Measurements from ENCODE around the gene OSBP.
"Not testable (repeated sequence)": the region's sequence is repeated elsewhere in the genome, so short reads cannot be mapped to it uniquely, and the experiment has no call there.

OSBP gene

DNA sequence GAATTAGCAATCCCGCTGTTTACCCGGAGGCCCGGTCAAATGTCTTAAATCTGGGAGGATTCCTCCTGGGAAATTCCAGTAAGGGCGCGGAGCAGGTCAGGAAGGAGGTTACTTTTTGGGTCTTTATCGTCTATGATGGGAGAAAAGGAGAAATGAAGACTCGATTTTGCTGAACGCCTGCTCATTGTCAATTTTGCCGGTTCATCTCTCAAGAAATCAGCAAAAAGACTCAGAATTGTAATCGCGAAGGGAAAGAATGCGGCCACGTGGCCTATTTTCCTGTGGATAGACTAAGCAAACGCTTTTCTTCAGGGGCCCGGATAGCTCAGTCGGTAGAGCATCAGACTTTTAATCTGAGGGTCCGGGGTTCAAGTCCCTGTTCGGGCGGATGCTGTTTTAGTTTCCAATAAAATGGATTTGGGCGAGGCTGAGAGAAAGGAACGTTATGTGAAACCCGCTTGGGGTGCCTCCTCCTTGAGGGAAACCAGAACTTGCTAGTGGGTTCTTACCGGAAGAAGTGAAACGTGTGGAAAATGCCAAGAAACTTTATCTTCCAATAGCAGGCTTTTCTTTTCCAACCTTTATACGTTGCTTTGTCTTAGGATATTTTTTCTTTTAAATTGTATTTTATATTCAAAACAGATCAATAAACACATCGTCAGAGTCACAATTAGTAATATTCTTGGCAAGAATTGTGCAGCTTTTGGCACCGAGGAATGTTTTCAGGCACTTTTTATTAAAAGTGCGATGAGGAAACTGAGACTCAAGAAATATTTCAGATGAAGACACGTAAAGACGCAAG is 59.3 kb downstream of the OSBP start:
- DNase-seq (ENCODE audit: low read depth in 2 of 3, low spot score in 2 of 3) = peak; percentile 63 to 88 (median 78)

DNA sequence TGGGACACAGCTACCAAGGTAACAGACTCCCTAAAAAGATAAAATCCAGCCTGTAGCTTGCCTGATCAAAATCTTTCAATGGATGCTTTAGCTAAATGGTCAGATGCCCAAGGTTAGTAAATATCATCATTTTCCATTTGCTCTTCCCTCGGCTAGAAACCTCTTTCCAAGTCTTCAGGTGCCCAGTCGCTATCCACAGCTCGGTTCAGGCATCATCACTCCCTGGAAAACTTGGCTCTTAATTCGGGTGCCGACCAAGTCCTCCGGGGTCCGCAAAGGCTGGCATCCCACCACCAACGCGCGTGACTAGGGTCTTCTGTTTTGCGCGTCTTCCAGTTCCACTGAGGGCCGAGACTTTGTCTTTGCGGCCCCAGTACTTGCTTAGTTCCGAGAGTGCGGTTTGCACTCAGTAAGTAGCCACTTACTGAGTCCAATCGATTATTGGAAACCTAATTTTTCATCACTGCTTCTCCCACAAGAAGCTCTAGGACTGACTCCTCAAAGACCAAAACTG is 59.9 kb downstream of the OSBP start:
- no peak for DNase-seq (ENCODE audit: low read depth in 2 of 3, low spot score in 2 of 3)

DNA sequence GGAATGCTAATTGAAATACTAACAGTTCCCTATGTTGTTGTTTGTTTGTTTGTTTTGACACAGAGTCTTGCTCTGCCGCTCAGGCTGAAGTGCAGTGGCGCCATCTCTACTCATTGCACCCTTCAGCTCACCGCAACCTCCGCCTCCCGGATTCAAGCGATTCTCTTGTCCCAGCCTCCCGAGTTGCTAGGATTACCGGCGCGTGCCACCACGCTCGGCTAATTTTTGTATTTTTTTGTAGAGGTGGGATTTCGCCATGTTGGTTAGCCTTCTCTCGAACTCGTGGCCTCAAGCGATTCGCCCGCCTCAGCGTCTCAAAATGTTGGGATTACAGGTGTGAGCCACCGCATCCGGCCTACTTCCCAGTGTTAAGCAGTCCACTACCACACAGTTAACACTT is 62.3 kb downstream of the OSBP start:
- no peak for DNase-seq (ENCODE audit: low read depth in 2 of 3, low spot score in 2 of 3)

DNA sequence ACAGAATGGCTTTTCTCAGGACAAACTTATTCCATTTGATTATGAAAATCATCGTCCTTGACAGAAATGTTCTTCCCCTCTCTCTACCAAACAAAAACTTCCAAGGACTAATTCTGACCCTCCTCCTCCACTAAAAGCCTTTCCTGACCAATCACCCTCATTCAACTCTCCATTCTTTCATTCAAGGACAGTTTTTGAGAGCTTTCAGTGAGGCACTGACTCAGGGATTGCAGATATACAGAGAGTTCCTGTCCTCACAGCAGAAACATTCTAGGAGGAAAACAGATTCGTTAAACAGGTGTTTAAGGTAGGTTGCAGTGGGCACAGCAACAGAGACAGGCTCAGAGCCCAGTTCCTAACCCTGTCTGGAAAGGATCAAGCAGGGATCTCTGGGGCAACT is 62.7 kb downstream of the OSBP start:
- DNase-seq (ENCODE audit: low read depth in 2 of 3, low spot score in 2 of 3) = no peak

DNA sequence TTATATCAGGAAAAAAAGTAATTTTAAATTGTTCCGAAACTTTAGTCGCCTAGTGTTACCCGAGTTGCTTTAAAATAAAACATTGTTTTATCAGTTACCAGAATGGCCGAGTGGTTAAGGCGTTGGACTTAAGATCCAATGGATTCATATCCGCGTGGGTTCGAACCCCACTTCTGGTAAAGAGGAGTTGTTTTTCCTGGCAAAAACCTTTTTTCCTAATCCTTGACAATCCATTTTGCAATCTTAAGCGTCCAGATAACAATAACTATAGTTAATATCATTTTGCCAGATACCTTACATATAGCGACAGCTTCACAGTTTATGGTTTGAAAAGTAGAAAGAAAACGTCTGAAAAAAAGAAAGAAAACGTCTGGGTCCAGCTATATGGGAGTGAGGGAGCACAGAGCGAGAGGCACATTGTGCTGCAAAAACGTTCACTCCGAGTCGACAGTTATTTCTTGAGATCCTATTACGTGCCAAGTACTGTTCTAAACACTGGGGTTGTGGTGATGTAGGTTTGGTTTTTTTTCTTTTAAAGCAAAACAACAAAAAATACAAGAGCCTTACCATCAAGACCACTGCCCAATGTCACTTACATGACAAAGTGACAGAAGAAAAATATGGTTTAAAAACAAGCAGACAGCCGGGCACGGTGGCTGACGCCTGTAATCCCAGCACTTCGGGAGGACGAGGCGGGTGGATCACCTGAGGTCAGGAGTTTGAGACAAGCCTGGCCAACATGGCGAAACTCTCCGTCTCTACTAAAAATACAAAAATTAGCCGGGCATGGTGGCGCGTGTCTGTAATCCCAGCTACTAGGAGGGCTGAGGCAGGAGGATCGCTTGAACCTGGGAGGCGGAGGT is 63.7 kb downstream of the OSBP start:
- no peak for DNase-seq (ENCODE audit: low read depth in 2 of 3, low spot score in 2 of 3)

DNA sequence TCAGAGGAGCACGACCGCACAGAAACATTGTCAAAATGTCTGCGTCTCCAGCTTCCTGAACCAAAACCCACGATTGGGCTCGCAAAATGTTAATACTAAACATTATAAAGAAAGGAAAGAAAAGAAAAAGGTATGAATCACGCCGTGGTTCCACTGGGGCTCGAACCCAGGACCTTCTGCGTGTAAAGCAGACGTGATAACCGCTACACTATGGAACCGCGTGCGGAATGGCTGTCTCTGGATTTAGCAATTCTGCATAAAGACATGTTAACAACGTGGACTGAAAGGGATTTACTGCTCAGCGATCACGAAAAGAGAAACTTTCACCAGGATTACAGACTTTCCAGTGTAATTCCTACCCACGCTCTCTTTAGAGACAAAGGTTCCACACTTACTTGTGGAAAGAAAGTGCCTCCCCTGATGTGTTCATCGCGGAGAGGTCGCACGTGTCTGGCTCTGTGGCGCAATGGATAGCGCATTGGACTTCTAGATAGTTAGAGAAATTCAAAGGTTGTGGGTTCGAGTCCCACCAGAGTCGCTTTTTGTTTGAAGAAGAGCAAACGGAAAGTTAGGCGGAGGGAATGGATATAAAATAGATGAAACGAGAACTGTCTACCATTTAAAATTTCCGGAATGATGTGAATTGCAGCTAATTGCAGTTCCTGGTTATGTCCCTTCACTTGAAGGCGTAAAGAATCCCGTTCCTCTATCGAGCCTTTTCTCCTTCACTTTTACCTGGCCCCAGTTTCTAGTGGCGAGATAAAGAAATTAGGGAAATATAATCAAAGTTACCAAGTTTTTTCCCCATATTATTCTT is 64.5 kb downstream of the OSBP start:
- DNase-seq (ENCODE audit: low read depth in 2 of 3, low spot score in 2 of 3) = peak; percentile 56 to 92 (median 60)

DNA sequence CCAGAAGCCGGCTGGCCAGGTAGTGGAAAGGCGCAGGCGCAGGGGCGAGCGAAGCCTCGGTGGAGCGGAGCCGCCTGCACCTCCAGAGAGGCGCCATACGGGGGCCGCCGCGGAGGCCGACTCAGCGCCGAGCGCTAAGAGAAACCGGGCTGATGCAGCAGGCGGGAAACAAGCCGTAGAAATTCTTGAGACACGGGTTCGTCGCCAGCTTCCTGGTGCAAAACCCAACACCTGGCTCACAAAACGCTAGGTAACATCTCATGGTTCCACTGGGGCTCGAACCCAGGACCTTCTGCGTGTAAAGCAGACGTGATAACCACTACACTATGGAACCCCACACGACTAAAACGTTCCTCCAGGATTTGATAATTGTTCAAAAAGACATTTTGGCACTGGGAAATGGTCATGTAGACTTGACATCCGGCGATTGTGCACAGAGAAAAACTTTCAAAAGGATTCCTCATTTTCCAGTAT is 65.2 kb downstream of the OSBP start:
- peak; percentile 85 to 91 (median 87) for DNase-seq (ENCODE audit: low read depth in 2 of 3, low spot score in 2 of 3)

DNA sequence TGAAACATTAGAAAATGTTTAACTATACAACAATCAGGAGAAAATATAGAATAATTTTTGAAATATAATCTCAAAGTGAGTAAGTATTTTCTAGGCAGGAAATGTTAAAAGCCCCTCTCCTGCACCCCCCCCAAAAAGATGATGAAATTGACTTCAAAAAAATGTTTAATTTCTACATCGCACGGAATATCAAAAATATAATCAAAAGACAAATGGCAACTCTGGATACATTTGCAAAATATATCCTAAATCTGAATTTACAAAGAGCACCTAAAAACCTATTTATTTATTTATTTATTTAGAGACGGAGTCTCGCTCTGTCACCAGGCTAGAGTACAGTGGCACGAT is 67.3 kb downstream of the OSBP start:
- no peak for DNase-seq (ENCODE audit: low read depth in 2 of 3, low spot score in 2 of 3)

DNA sequence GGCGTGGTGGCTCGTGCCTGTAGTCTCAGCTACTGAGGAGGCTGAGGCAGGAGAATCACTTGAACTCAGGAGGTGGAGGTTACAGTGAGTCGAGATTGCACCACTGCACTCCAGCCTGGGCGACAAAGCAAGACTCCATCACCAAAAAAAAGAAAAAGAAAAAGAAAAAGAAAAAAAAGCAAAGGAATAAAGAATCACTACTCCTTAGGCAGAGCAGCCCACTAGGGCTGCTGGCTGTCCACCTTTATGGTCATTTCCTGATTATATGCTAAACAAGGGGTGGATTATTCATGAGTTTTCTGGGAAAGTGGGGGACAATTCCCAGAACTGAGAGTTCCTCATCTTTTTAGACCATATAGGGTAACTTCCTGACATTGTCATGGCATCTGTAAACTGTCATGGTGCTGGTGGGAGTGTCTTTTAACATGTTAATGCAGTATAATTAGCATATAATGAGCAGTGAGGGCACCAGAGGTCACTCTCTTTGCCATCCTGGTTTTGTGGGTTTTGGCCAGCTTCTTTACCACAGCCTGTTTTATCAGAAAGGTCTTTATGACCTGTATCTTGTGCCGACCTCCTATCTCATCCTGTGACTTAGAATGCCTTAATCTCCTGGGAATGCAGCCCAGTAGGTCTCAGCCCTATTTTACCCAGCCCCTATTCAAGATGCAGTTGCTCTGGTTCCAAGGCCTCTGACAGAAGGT is 67.8 kb downstream of the OSBP start:
- DNase-seq (ENCODE audit: low read depth in 2 of 3, low spot score in 2 of 3) = not testable (repeated sequence)

DNA sequence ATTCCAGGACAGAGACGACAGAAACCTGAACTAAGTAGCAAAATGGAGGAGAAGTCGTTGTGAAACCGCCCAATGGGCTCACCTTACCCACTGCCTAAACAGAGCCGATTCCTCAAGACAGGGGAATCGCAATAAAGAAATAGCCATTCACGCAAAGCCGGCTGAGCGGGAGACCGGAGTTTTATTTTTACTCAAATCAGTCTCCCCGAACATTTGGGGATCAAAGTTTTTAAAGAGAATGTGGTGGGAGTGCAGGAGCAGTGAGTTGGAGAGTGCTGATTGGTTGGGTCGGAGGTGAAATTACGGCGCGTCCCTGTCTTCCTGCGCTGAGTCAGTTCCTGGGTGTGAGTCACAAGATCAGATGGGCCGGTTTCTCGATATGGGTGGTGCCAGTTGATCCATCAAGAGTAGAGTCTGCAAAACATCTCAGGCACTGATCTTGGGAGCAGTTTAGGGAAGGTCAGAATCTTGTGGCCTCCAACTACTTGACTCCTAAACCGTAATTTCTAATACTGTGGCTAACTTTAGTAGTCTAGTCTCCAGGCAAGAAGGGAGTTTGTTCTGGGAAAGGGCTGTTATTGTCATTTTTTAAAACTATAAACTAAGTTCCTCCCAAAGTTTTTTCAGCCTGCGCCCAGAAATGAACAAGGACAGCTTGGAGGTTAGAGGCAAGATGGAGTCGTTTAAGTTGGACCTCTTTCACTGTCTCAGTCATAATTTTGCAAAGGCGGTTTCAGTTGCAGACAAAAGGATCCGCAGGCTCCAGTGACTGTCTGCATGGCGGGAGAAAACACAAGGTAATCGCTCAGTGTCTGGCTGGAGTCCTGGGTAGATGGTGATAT is 70.2 kb downstream of the OSBP start:
- DNase-seq (ENCODE audit: low read depth in 2 of 3, low spot score in 2 of 3) = no peak

DNA sequence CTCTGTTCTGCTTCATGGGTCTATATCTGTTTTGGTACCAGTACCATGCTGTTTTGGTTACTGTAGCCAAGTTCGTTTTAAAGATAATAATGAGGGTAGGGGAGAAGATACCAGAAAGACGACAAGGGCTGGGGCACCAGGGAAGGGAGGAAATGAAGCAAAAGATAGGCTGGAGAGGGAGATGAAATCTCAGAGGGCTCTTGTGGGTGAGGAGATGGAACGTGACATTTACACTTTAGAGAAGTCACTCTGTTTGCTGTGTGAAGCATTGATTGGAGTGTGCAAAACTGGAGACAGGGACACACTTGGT is 70.8 kb downstream of the OSBP start:
- no peak for DNase-seq (ENCODE audit: low read depth in 2 of 3, low spot score in 2 of 3)

DNA sequence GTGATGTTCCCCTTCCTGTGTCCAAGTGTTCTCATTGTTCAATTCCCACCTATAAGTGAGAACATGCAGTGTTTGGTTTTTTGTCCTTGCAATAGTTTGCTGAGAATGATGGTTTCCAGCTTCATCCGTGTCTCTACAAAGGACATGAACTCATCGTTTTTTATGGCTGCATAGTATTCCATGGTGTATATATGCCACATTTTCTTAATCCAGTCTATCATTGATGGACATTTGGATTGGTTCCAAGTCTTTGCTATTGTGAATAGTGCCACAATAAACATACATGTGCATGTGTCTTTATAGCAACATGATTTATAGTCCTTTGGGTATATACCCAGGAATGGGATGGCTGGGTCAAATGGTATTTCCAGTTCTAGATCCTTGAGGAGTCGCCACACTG is 71.9 kb downstream of the OSBP start:
- not testable (repeated sequence) for DNase-seq (ENCODE audit: low read depth in 2 of 3, low spot score in 2 of 3)

DNA sequence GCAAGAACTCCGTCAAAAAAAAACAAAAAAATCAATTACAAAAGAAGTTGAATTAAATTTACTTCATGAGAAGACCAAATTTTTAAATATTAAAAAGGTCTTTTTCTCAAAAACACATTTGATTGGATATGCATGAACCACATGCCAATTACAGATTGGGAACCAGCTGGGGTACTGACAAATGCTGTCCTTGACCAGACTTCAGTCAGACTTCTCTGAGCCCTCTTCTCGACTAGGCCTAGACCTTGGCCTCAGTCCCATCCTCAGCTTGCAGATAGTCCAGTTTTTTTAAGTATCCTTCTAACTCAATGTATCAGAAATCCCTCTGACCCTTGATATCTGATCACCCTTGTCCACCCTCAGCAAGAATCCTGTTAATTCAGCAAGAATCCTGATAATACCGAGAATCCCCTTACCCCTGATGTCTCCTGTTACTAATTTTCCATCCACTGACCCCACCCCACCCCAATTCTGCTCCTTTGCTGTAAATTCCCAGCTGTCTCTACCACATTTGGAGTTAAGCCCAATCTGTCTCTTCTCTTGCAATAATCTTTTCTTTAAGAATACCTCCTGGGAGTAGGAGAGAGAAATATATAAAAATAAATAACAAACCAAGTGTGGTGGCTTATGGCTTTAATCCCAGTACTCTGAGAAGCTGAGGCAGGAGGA is 73.3 kb downstream of the OSBP start:
- no peak for DNase-seq (ENCODE audit: low read depth in 2 of 3, low spot score in 2 of 3)

DNA sequence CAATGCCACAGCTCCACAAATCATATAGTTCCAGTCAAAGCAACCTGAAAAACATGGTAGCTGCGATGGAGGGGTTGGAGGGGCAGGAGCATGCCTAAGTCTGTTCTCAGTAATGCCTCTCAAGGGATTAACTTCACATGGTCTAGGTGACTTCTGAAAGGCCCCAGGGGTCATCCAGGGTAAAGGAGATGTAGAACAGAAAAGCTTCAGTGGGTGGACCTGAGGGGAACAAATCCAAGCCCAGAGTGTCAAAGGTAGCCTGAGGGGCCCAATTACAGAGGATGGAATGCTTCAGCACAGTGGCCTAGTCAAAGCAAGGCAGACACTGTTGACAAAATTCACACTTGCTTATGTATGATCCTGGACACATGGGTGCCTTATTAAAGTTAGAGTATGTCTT is 80.9 kb downstream of the OSBP start:
- no peak for DNase-seq (ENCODE audit: low read depth in 2 of 3, low spot score in 2 of 3)

DNA sequence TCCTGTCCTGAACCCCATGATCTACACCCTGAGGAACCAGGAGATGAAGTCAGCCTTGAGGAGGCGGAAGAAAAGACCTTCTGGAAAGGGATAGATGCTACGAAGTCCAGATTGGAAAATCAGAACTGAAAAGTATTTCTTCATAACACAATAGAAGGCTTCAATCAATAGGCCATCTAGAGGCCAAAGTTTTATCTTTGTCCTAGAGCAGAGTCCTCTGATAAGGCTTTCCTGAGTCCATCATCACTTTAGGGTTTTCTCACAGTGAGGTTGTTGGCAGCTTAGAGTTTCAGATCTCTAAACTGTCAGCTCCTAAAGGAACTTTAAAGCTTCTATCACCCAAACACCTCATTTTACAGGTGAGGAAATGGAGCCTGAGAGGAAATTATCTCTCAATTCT is 83.0 kb downstream of the OSBP start:
- DNase-seq (ENCODE audit: low read depth in 2 of 3, low spot score in 2 of 3) = no peak

DNA sequence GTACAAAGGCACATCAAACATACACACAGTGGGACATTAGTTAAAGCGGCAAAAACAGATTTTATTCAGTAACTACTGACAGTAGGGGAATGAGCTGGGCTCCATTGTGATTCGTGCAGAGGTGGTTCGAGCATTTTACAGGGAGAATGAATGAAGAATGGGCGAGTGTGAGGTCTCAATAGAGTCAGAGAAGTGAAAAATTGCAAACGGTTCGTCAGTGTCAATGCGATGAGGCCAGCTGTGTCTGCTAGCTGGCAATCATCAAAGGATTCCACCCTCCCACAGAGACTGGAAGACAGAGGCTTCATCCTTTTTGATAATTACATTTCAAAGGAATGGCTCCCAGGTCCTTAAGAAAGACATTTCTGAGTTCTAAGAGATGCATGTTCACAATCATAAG is 86.9 kb downstream of the OSBP start:
- DNase-seq (ENCODE audit: low read depth in 2 of 3, low spot score in 2 of 3) = no peak
